ENCODE measurements around the gene CEACAM7.

Gene CEACAM7

GRCh38 chr19:41701401-41702075 is 13.5 kb upstream of the CEACAM7 start:
- TF ChIP-seq TAF1 (IDR thresholded peaks at IDR 0.05; ENCODE audit: low read depth, low read length), result no peak
- TF ChIP-seq PAX5 (IDR thresholded peaks at IDR 0.05; ENCODE audit: insufficient read depth, low read length, severe bottlenecking), result no peak
- no peak for TF ChIP-seq POU2F2 (IDR thresholded peaks at IDR 0.05; ENCODE audit: low read depth, low read length)
- no peak for TF ChIP-seq POLR2AphosphoS5 (IDR thresholded peaks at IDR 0.05; ENCODE audit: low read depth, low read length)
- no peak for TF ChIP-seq POLR2A (IDR thresholded peaks at IDR 0.05; ENCODE audit: low read depth, low read length)
- no peak for TF ChIP-seq SPI1 (IDR thresholded peaks at IDR 0.05; ENCODE audit: low read depth, low read length)
- FAIRE-seq, result no peak
- DNase-seq (ENCODE audit: insufficient read length, low spot score), result no peak

- FAIRE-seq (no peak), DNase-seq (ENCODE audit: insufficient read length, low spot score) (no peak)
- no peak for TF ChIP-seq PAX5 (IDR thresholded peaks at IDR 0.05; ENCODE audit: insufficient read depth, low read length, severe bottlenecking)
- no peak for TF ChIP-seq TAF1 (IDR thresholded peaks at IDR 0.05; ENCODE audit: low read depth, low read length)
- TF ChIP-seq POU2F2 (IDR thresholded peaks at IDR 0.05; ENCODE audit: low read depth, low read length), result no peak
- no peak for TF ChIP-seq POLR2A (IDR thresholded peaks at IDR 0.05; ENCODE audit: low read depth, low read length)
- TF ChIP-seq POLR2AphosphoS5 (IDR thresholded peaks at IDR 0.05; ENCODE audit: low read depth, low read length), result no peak
- TF ChIP-seq SPI1 (IDR thresholded peaks at IDR 0.05; ENCODE audit: low read depth, low read length), result no peak
Measured at GRCh38 chr19:41700381-41701195, 12.5 kb upstream of the CEACAM7 start.

- TF ChIP-seq POLR2A (IDR thresholded peaks at IDR 0.05; ENCODE audit: low read depth, low read length) (no peak), TAF1 (IDR thresholded peaks at IDR 0.05; ENCODE audit: low read depth, low read length) (no peak), PAX5 (IDR thresholded peaks at IDR 0.05; ENCODE audit: insufficient read depth, low read length, severe bottlenecking) (no peak), POU2F2 (IDR thresholded peaks at IDR 0.05; ENCODE audit: low read depth, low read length) (no peak), POLR2AphosphoS5 (IDR thresholded peaks at IDR 0.05; ENCODE audit: low read depth, low read length) (no peak), SPI1 (IDR thresholded peaks at IDR 0.05; ENCODE audit: low read depth, low read length) (no peak)
- no peak for DNase-seq (ENCODE audit: insufficient read length, low spot score)
- FAIRE-seq, result no peak
Measured at GRCh38 chr19:41699968-41700323, 11.9 kb upstream of the CEACAM7 start.

GRCh38 chr19:41699231-41699967 is 11.3 kb upstream of the CEACAM7 start:
- DNase-seq (ENCODE audit: insufficient read length, low spot score) (no peak), FAIRE-seq (no peak)
- TF ChIP-seq POLR2AphosphoS5 (IDR thresholded peaks at IDR 0.05; ENCODE audit: low read depth, low read length) (no peak), TAF1 (IDR thresholded peaks at IDR 0.05; ENCODE audit: low read depth, low read length) (no peak)

GRCh38 chr19:41698746-41699230 is 10.7 kb upstream of the CEACAM7 start:
- DNase-seq (ENCODE audit: insufficient read length, low spot score) (no peak), FAIRE-seq (no peak)
- TF ChIP-seq SPI1 (IDR thresholded peaks at IDR 0.05; ENCODE audit: low read depth, low read length) (no peak), PAX5 (IDR thresholded peaks at IDR 0.05; ENCODE audit: insufficient read depth, low read length, severe bottlenecking) (no peak), POU2F2 (IDR thresholded peaks at IDR 0.05; ENCODE audit: low read depth, low read length) (no peak), TAF1 (IDR thresholded peaks at IDR 0.05; ENCODE audit: low read depth, low read length) (no peak), POLR2A (IDR thresholded peaks at IDR 0.05; ENCODE audit: low read depth, low read length) (no peak), POLR2AphosphoS5 (IDR thresholded peaks at IDR 0.05; ENCODE audit: low read depth, low read length) (no peak)

- FAIRE-seq (no peak), DNase-seq (ENCODE audit: insufficient read length, low spot score) (no peak)
- TF ChIP-seq TAF1 (IDR thresholded peaks at IDR 0.05; ENCODE audit: low read depth, low read length) (no peak), POLR2A (IDR thresholded peaks at IDR 0.05; ENCODE audit: low read depth, low read length) (no peak), POU2F2 (IDR thresholded peaks at IDR 0.05; ENCODE audit: low read depth, low read length) (no peak), PAX5 (IDR thresholded peaks at IDR 0.05; ENCODE audit: insufficient read depth, low read length, severe bottlenecking) (no peak), POLR2AphosphoS5 (IDR thresholded peaks at IDR 0.05; ENCODE audit: low read depth, low read length) (no peak), SPI1 (IDR thresholded peaks at IDR 0.05; ENCODE audit: low read depth, low read length) (no peak)
Measured at GRCh38 chr19:41697198-41697855, 9.3 kb upstream of the CEACAM7 start.

GRCh38 chr19:41696402-41697197 is 8.5 kb upstream of the CEACAM7 start:
- no peak for TF ChIP-seq SPI1 (IDR thresholded peaks at IDR 0.05; ENCODE audit: low read depth, low read length)
- no peak for TF ChIP-seq POU2F2 (IDR thresholded peaks at IDR 0.05; ENCODE audit: low read depth, low read length)
- no peak for TF ChIP-seq POLR2AphosphoS5 (IDR thresholded peaks at IDR 0.05; ENCODE audit: low read depth, low read length)
- TF ChIP-seq PAX5 (IDR thresholded peaks at IDR 0.05; ENCODE audit: insufficient read depth, low read length, severe bottlenecking), result no peak
- TF ChIP-seq POLR2A (IDR thresholded peaks at IDR 0.05; ENCODE audit: low read depth, low read length), result no peak
- no peak for TF ChIP-seq TAF1 (IDR thresholded peaks at IDR 0.05; ENCODE audit: low read depth, low read length)
- DNase-seq (ENCODE audit: insufficient read length, low spot score) (no peak), FAIRE-seq (no peak)

GRCh38 chr19:41695745-41696144 is 7.7 kb upstream of the CEACAM7 start:
- TF ChIP-seq PAX5 (IDR thresholded peaks at IDR 0.05; ENCODE audit: insufficient read depth, low read length, severe bottlenecking), result no peak
- TF ChIP-seq TAF1 (IDR thresholded peaks at IDR 0.05; ENCODE audit: low read depth, low read length), result no peak
- TF ChIP-seq POU2F2 (IDR thresholded peaks at IDR 0.05; ENCODE audit: low read depth, low read length), result no peak
- TF ChIP-seq POLR2AphosphoS5 (IDR thresholded peaks at IDR 0.05; ENCODE audit: low read depth, low read length), result no peak
- TF ChIP-seq SPI1 (IDR thresholded peaks at IDR 0.05; ENCODE audit: low read depth, low read length), result no peak
- no peak for TF ChIP-seq POLR2A (IDR thresholded peaks at IDR 0.05; ENCODE audit: low read depth, low read length)
- FAIRE-seq, result no peak
- no peak for DNase-seq (ENCODE audit: insufficient read length, low spot score)

Measured in GM12891 (cell line).